H1 (cell line): ENCODE measurements around the gene PXMP4. TPM values are rescaled to one million over a fixed set of nuclear protein-coding genes. Genes with fewer than 3 reads are reported as not detected.

Source experiments
- CTCF ChIA-PET: fragments of 300-600 bp; sonication (Branson Sonifier 250); formaldehyde crosslinking; loops from one replicate; lab custom pipeline; 2021; ENCODE audit not compliant: partially characterized antibody; lab: Charles Lee
- POLR2A ChIA-PET: fragments of 300-600 bp; sonication (Branson Sonifier 250); formaldehyde crosslinking; loops from one replicate; lab custom pipeline; 2021; ENCODE audit warnings: inconsistent platforms; ENCODE audit not compliant: partially characterized antibody; lab: Charles Lee
- DNase-seq, 2 experiments: peaks; one replicate each; pipeline versions ENCODE4 v3.0.0 to v3.0.0-alpha.2; 2010 to 2022; ENCODE audit warnings: low spot score in 2 of 2, low read depth in 1 of 2, mixed read lengths in 1 of 2
- FAIRE-seq: peaks from 2 replicates; lab custom pipeline; 2011; peaks lifted over from hg19 to GRCh38; lab: Jason Lieb, UNC
- H2AFZ ChIP-seq: 2 replicates; pipeline ENCODE4 v1.8.1; 2012; ENCODE audit warnings: low read length, inconsistent platforms
- H2AK5ac ChIP-seq: 2 replicates; pipeline ENCODE4 v1.6.1; 2013; ENCODE audit warnings: low read depth, low read length
- H2BK120ac ChIP-seq: replicated peaks from 2 replicates; pipeline ENCODE3; 2013; ENCODE audit warnings: low read depth, low read length, inconsistent platforms
- H2BK12ac ChIP-seq: 2 replicates; pipeline ENCODE4 v1.6.1; 2013; ENCODE audit warnings: low read depth, low read length
- H2BK15ac ChIP-seq: 2 replicates; pipeline ENCODE4 v1.6.1; 2013; ENCODE audit warnings: low read length
- H2BK20ac ChIP-seq: 2 replicates; pipeline ENCODE4 v1.6.1; 2013; ENCODE audit warnings: low read length
- H2BK5ac ChIP-seq: 2 replicates; pipeline ENCODE4 v1.6.1; 2013; ENCODE audit warnings: low read depth, low read length
- H3K14ac ChIP-seq: 2 replicates; pipeline ENCODE4 v1.6.1; 2013; ENCODE audit warnings: inconsistent platforms; ENCODE audit not compliant: insufficient read length
- H3K18ac ChIP-seq: 2 replicates; pipeline ENCODE4 v1.6.1; 2013; ENCODE audit warnings: low read length; ENCODE audit errors: extremely low read depth
- H3K23ac ChIP-seq: 2 replicates; pipeline ENCODE4 v1.6.1; 2013; ENCODE audit warnings: inconsistent platforms; ENCODE audit not compliant: insufficient read length
- H3K23me2 ChIP-seq: 2 replicates; pipeline ENCODE4 v1.6.1; 2013; ENCODE audit warnings: low read depth, low read length
- H3K27ac ChIP-seq: 2 replicates; pipeline ENCODE4 v1.6.1; 2011; ENCODE audit warnings: low read depth, low read length, inconsistent platforms
- H3K27me3 ChIP-seq, 4 experiments: replicated peaks in 1 of 4; 1 replicate in 1 of 4; 2 replicates in 3 of 4; pipeline versions ENCODE4 v1.6.1 to v1.8.1; 2011 to 2013; ENCODE audit warnings: low read length in 3 of 4, mild to moderate bottlenecking in 3 of 4, inconsistent platforms in 2 of 4, mixed read lengths in 2 of 4, moderate library complexity in 1 of 4; ENCODE audit not compliant: control insufficient read depth in 3 of 4, insufficient read depth in 3 of 4; ENCODE audit errors: extremely low read depth in 1 of 4
- H3K36me3 ChIP-seq, 4 experiments: 2 replicates each; pipeline versions ENCODE4 v1.6.1 to v1.8.1; 2011 to 2013; ENCODE audit warnings: mild to moderate bottlenecking in 4 of 4, low read length in 3 of 4, moderate library complexity in 2 of 4, control low read depth in 1 of 4, inconsistent platforms in 1 of 4; ENCODE audit not compliant: insufficient read depth in 4 of 4, control insufficient read depth in 2 of 4
- H3K4ac ChIP-seq: replicated peaks from 2 replicates; pipeline ENCODE3; 2013; ENCODE audit warnings: low read length, low read depth, mixed read lengths, inconsistent platforms; ENCODE audit not compliant: insufficient read length
- H3K4me1 ChIP-seq, 4 experiments: replicated peaks in 1 of 4; 1 replicate in 1 of 4; 2 replicates in 3 of 4; pipeline versions ENCODE4 v1.6.1 to v1.8.1; 2011 to 2013; ENCODE audit warnings: low read length in 3 of 4, inconsistent platforms in 2 of 4, mixed read lengths in 1 of 4; ENCODE audit not compliant: insufficient read depth in 4 of 4, control insufficient read depth in 3 of 4
- H3K4me2 ChIP-seq, 2 experiments: 2 replicates each; pipeline versions ENCODE4 v1.6.1 to v1.8.1; 2011 to 2013; ENCODE audit warnings: low read depth in 2 of 2, low read length in 2 of 2, control low read depth in 1 of 2, inconsistent platforms in 1 of 2, mild to moderate bottlenecking in 1 of 2; ENCODE audit not compliant: insufficient read depth in 1 of 2
- H3K4me3 ChIP-seq, 4 experiments: fragments of 200-600, 300-600 bp in 1 of 4; sonication (generic), shearing (Covaris generic), sonication (Bioruptor Twin) in 1 of 4; 2 replicates each; pipeline versions ENCODE4 v1.5.1 to v1.8.1; 2011 to 2016; ENCODE audit warnings: low read length in 4 of 4, low read depth in 3 of 4, control low read depth in 2 of 4, inconsistent platforms in 2 of 4, mild to moderate bottlenecking in 2 of 4, mixed read lengths in 1 of 4, moderate library complexity in 1 of 4; ENCODE audit not compliant: insufficient read depth in 2 of 4; ENCODE audit errors: extremely low read depth in 1 of 4
- H3K56ac ChIP-seq: replicated peaks from 2 replicates; pipeline ENCODE3; 2013; ENCODE audit warnings: low read depth, mild to moderate bottlenecking, mixed read lengths, low read length, inconsistent platforms; ENCODE audit not compliant: insufficient read length
- H3K79me1 ChIP-seq: 2 replicates; pipeline ENCODE4 v1.6.1; 2013; ENCODE audit warnings: low read depth, low read length, control low read depth
- H3K79me2 ChIP-seq, 2 experiments: 2 replicates each; pipeline versions ENCODE4 v1.6.1 to v1.8.1; 2012 to 2013; ENCODE audit warnings: low read length in 2 of 2, mild to moderate bottlenecking in 2 of 2, inconsistent platforms in 1 of 2; ENCODE audit not compliant: insufficient read depth in 2 of 2, control insufficient read depth in 1 of 2
- H3K9ac ChIP-seq, 4 experiments: replicated peaks in 1 of 4; 1 replicate in 1 of 4; 2 replicates in 3 of 4; pipeline versions ENCODE4 v1.6.1 to v1.8.1; 2011 to 2013; ENCODE audit warnings: low read depth in 3 of 4, low read length in 3 of 4, control low read depth in 2 of 4, mild to moderate bottlenecking in 2 of 4, moderate library complexity in 2 of 4, inconsistent platforms in 1 of 4; ENCODE audit errors: extremely low read depth in 1 of 4
- H3K9me3 ChIP-seq, 2 experiments: 2 replicates each; pipeline versions ENCODE4 v1.6.1 to v1.8.1; 2012 to 2013; ENCODE audit warnings: mild to moderate bottlenecking in 2 of 2, moderate library complexity in 2 of 2, control low read depth in 1 of 2, inconsistent platforms in 1 of 2, low read depth in 1 of 2, low read length in 1 of 2, mixed read lengths in 1 of 2; ENCODE audit not compliant: insufficient read depth in 2 of 2
- H4K20me1 ChIP-seq, 2 experiments: replicated peaks in 1 of 2; 2 replicates each; pipeline versions ENCODE3 to v1.8.1; 2011 to 2013; ENCODE audit warnings: inconsistent platforms in 2 of 2, low read length in 2 of 2, mild to moderate bottlenecking in 1 of 2; ENCODE audit not compliant: insufficient read depth in 2 of 2, control insufficient read depth in 1 of 2
- H4K5ac ChIP-seq: 2 replicates; pipeline ENCODE4 v1.6.1; 2013; ENCODE audit warnings: low read length, low read depth, mixed read lengths, inconsistent platforms; ENCODE audit not compliant: insufficient read length
- H4K8ac ChIP-seq: 2 replicates; pipeline ENCODE4 v1.8.0; 2013; ENCODE audit warnings: mild to moderate bottlenecking, moderate library complexity, low read length, inconsistent platforms; ENCODE audit not compliant: insufficient read depth; ENCODE audit errors: extremely low read depth
- H4K91ac ChIP-seq: replicated peaks from 2 replicates; pipeline ENCODE3; 2013; ENCODE audit warnings: low read length, mixed read lengths, inconsistent platforms; ENCODE audit not compliant: insufficient read length
- HDAC2 ChIP-seq, 2 experiments: fragments of 300-600 bp in 1 of 2; sonication (generic) in 1 of 2; IDR thresholded peaks; 2 replicates each; pipeline ENCODE4 v1.6.1; 2011 to 2012; ENCODE audit warnings: low read depth in 2 of 2, low read length in 2 of 2, mild to moderate bottlenecking in 2 of 2, moderate library complexity in 2 of 2, borderline replicate concordance in 1 of 2, inconsistent platforms in 1 of 2
- PHF8 ChIP-seq: fragments of 200-600 bp; sonication (generic); conservative IDR thresholded peaks from 2 replicates; pipeline ENCODE4 v1.7.1; 2012; ENCODE audit warnings: low read depth, mild to moderate bottlenecking, inconsistent platforms, low read length, moderate library complexity
- TAF7 ChIP-seq: optimal IDR thresholded peaks from 2 replicates; pipeline ENCODE3; 2011; ENCODE audit warnings: low read depth, mild to moderate bottlenecking, inconsistent platforms, low read length, moderate library complexity, borderline replicate concordance
- WGBS, 2 experiments: shearing (Covaris generic) in 1 of 2; methylation state at CpG; one replicate each; pipeline versions ENCODE4 v1.1.6 to v1.1.7; 2013 to 2015; ENCODE audit warnings: low lambda C conversion rate in 2 of 2, mixed read lengths in 2 of 2, inconsistent platforms in 1 of 2, low coverage in 1 of 2, missing lambda C conversion rate in 1 of 2; ENCODE audit not compliant: insufficient replicate concordance in 2 of 2, insufficient coverage in 1 of 2, insufficient read length in 1 of 2; ENCODE audit errors: extremely low coverage in 1 of 2, missing lambda C conversion rate in 1 of 2; 5-methylcytosine and 5-hydroxymethylcytosine counted together
- long read RNA-seq, 2 experiments: library from RNA in 1 of 2; library from capped mRNA in 1 of 2; stranded (forward); transcript quantifications; one replicate each; pipeline ENCODE4 v2.0.0, GENCODE V29; 2021; ENCODE audit warnings: inconsistent platforms in 1 of 2
- polyA minus RNA-seq, 3 experiments: library from RNA; depleted of rRNA, polyadenylated mRNA; stranded (reverse); fragments of >200 nt; gene quantifications; 1 replicate in 2 of 3; 2 replicates in 1 of 3; pipeline ENCODE4 v1.2.3, GENCODE V29; 2011
- polyA plus RNA-seq, 7 experiments: library from polyadenylated mRNA; depleted of rRNA in 3 of 7; stranded (reverse) in 5 of 7; unstranded in 2 of 7; fragments of >200 nt in 5 of 7; fragments of 200-250 nt in 2 of 7; gene quantifications; 1 replicate in 5 of 7; 2 replicates in 1 of 7; 4 replicates in 1 of 7; pipeline versions ENCODE4 v1.2.1 to v1.2.3, GENCODE V29; 2011 to 2013; ENCODE audit warnings: missing spikeins in 2 of 7, mixed read lengths in 2 of 7
- total RNA-seq: library from RNA; stranded (reverse); fragmentation: NEBNext Ultra II Directional; extraction: Animal tissue kit (Norgen Biotek cat#: 25700); gene quantifications from 2 replicates; pipeline ENCODE4 v1.2.1, GENCODE V29; 2021

PXMP4 gene
- total RNA-seq (3.3 and 4.1 TPM in 2 replicates), polyA plus RNA-seq (2011; rRNA removed) (3.4 and 5.5 TPM in 2 replicates), polyA minus RNA-seq (2011; rRNA and poly(A)+ RNA removed) (3.6 and 4.1 TPM in 2 replicates)
- 3.4 TPM for polyA plus RNA-seq (2011; cell fraction: cytosol; rRNA removed)
- 3.8 TPM for polyA plus RNA-seq (2011; cell fraction: nucleus; rRNA removed)
- 1.6 to 3.5 TPM (median 2.6 TPM) in 4 replicates for polyA plus RNA-seq (2012, experiment 1 of 2)
- 1.7 TPM for polyA plus RNA-seq (2012, experiment 2 of 2)
- polyA plus RNA-seq (2013, experiment 1 of 2): 3.2 TPM
- 3.3 TPM for polyA plus RNA-seq (2013, experiment 2 of 2)
- 1.4 TPM for polyA minus RNA-seq (2011; cell fraction: cytosol; rRNA and poly(A)+ RNA removed)
- polyA minus RNA-seq (2011; cell fraction: nucleus; rRNA and poly(A)+ RNA removed): 1.1 TPM
- long read RNA-seq, experiment 1, partial matches to known transcripts: 0 of 1 reads
- long read RNA-seq, experiment 1, other reads (novel, unspliced or antisense): 1 of 1 reads
- long read RNA-seq, experiment 2, full-length matches to known transcripts: 2 of 2 reads
- long read RNA-seq, experiment 2, partial matches to known transcripts: 0 of 2 reads
- long read RNA-seq, experiment 2, other reads (novel, unspliced or antisense): 0 of 2 reads

GRCh38 chr20:33719989-33720709 lies at the start of gene PXMP4:
Gene PXMP4 (minus strand): TSS chr20:33720310. CDS start chr20:33720207, 103 bp downstream.
- POLR2A ChIA-PET: interaction anchor here (0.7 to 1.9 kb wide), 13 partner anchors 9 to 53 kb away, joined by 3 to 8 read pairs (median 4); partner anchors contain the start of gene ACTL10
- Histone ChIP-seq H3K27ac (no peak within 1 kb of the TSS), H4K8ac (no peak within 1 kb of the TSS; the same call in 1 of the 2 replicates)
- TF ChIP-seq PHF8 (no peak), TAF7 (no peak), HDAC2 (IDR thresholded peaks at IDR 0.05; ENCODE audit: borderline replicate concordance in 1 of 2, low read depth in 2 of 2, low read length in 2 of 2) (peak in 1 of 2 experiments; percentile 23; a peak in 1 of 4 replicates)

More at GRCh38 chr20:33719989-33720709, at the start of gene PXMP4:
- CTCF ChIA-PET: interaction anchor here (1.0 to 1.4 kb wide), 2 partner anchors 22 to 25 kb away, joined by 3 to 5 read pairs; no protein-coding TSS in a partner anchor
- Histone ChIP-seq H2BK12ac (peak within 1 kb of the TSS; percentile 39; the same call in 1 of the 2 replicates), H2BK5ac (no peak within 1 kb of the TSS), H3K79me1 (no peaks in the 10 kb centered on the region), H3K23ac (no peak within 1 kb of the TSS), H3K23me2 (peaks cover 6% of the 10 kb centered on the region), H3K4ac (peak within 1 kb of the TSS; percentile 67), H2BK120ac (no peak within 1 kb of the TSS), H4K91ac (no peak within 1 kb of the TSS), H2BK20ac (no peak within 1 kb of the TSS), H3K79me2 (no peaks in the 10 kb centered on the region), H3K36me3 (no peaks in the 10 kb centered on the region), H2AK5ac (0 out of 2 replicates have a peak within 1 kb of the TSS, but pooled peaks have one; percentile 53), H3K4me1 (no peaks in the 10 kb centered on the region; a peak in 1 of 7 replicates), H3K56ac (no peak within 1 kb of the TSS), H3K27me3 (no peaks in the 10 kb centered on the region), H3K18ac (no peak within 1 kb of the TSS), H3K9ac (no peak within 1 kb of the TSS), H2BK15ac (peak within 1 kb of the TSS; percentile 92), H3K9me3 (no peaks in the 10 kb centered on the region), H4K20me1 (no peaks in the 10 kb centered on the region), H3K14ac (no peak within 1 kb of the TSS), H3K4me2 (peak within 1 kb of the TSS; percentile 69), H2AFZ (peak within 1 kb of the TSS; percentile 47), H4K5ac (no peak within 1 kb of the TSS), H3K4me3 (peak within 1 kb of the TSS; percentile 45 to 63 (median 54))
- WGBS, 2 experiments: 45% methylated on average over 44 of the region's 46 CpGs; no CpG with 5 or more reads in 1 of the 2 experiments
- DNase-seq (peak; percentile 57 to 73), FAIRE-seq (peak; percentile 45)
